ENCODE data around the gene UBL7. TPM values are rescaled to one million over a fixed set of nuclear protein-coding genes. Genes with fewer than 3 reads are reported as not detected.

UBL7 gene
- total and polyA plus RNA-seq, 2 donors (not counting 1 experiment from before 2014, with no cell fraction given), result 44.4 to 73.9 TPM

DNA sequence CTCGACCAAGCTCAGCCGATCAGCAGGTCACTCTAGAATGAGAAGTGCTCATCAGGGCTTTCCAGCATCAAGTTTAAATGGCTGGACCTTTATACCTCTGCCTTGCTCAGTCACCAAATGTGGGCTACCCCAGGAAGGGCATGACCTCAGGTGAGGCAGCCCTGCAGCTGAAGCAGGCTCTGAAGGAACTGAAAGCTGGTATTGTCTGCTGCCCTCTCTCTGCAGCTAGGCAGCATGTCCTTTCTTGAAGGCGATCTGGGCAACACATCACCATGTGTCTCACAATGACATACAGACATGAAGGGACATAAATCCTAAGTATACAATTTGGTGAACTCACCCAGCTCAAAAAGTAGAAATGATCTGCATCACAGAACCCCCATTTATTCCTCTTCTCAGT is 41.3 kb upstream of the UBL7 start:
- Histone ChIP-seq H3K4me1 (ENCODE audit: control insufficient read depth in 2 of 2, insufficient read depth in 2 of 2, low read length in 2 of 2) (no peaks in the 10 kb centered on the region), H3K4me2 (replicated peaks; ENCODE audit: low read depth, low read length, poor library complexity, severe bottlenecking) (no peak overlapping the region), H2AFZ (ENCODE audit: insufficient read depth, low read depth, low read length, poor library complexity, severe bottlenecking) (no peak overlapping the region), H3K79me2 (ENCODE audit: control insufficient read depth, insufficient read depth, low read length) (no peaks in the 10 kb centered on the region), H3K4me3 (ENCODE audit: control extremely low read depth in 1 of 5, extremely low read depth in 1 of 5, insufficient read depth in 1 of 5, low read depth in 2 of 5, low read length in 4 of 5) (no peak overlapping the region), H3K27me3 (replicated peaks in 1 of 4; ENCODE audit: control extremely low read depth in 1 of 4, control insufficient read depth in 3 of 4, insufficient read depth in 4 of 4, low read length in 3 of 4) (no peaks in the 10 kb centered on the region), H4K20me1 (ENCODE audit: control insufficient read depth, insufficient read depth, low read length, poor library complexity, severe bottlenecking) (no peaks in the 10 kb centered on the region), H3K9ac (ENCODE audit: low read length) (no peak overlapping the region), H3K9me3 (ENCODE audit: control extremely low read depth in 1 of 3, control insufficient read depth in 2 of 3, insufficient read depth in 1 of 3, low read length in 2 of 3) (no peaks in the 10 kb centered on the region), H3K27ac (ENCODE audit: low read length in 2 of 2) (no peak overlapping the region), H3K36me3 (replicated peaks in 1 of 2; ENCODE audit: control extremely low read depth in 1 of 2, control insufficient read depth in 1 of 2, extremely low read depth in 1 of 2, insufficient read depth in 2 of 2, low read length in 1 of 2) (peaks cover 0 to 8% of the 10 kb centered on the region in 2 experiments)
- CTCF ChIA-PET, result interaction anchor here (0.6 to 1.6 kb wide), 2 partner anchors 55 to 528 kb away, joined by 3 read pairs; no protein-coding TSS in a partner anchor
- intact Hi-C loops (cut with micrococcal nuclease), result no loop called here
- TF ChIP-seq EZH2 (IDR thresholded peaks at IDR 0.05; ENCODE audit: borderline replicate concordance, insufficient read depth, low read depth, low read length, poor library complexity, severe bottlenecking), result no peak
- TF ChIP-seq, protein P1, sequence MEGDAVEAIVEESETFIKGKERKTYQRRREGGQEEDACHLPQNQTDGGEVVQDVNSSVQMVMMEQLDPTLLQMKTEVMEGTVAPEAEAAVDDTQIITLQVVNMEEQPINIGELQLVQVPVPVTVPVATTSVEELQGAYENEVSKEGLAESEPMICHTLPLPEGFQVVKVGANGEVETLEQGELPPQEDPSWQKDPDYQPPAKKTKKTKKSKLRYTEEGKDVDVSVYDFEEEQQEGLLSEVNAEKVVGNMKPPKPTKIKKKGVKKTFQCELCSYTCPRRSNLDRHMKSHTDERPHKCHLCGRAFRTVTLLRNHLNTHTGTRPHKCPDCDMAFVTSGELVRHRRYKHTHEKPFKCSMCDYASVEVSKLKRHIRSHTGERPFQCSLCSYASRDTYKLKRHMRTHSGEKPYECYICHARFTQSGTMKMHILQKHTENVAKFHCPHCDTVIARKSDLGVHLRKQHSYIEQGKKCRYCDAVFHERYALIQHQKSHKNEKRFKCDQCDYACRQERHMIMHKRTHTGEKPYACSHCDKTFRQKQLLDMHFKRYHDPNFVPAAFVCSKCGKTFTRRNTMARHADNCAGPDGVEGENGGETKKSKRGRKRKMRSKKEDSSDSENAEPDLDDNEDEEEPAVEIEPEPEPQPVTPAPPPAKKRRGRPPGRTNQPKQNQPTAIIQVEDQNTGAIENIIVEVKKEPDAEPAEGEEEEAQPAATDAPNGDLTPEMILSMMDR (IDR thresholded peaks at IDR 0.05), result no peak
- no peaks in the 10 kb centered on the region for H3K9me3 Mint-ChIP-seq (ENCODE audit: insufficient read depth)
- no peaks in the 10 kb centered on the region for H3K4me1 Mint-ChIP-seq
- POLR2A ChIA-PET, result no interaction called here
- no peak overlapping the region for H3K4me3 Mint-ChIP-seq
- WGBS (ENCODE audit: insufficient coverage), result 73% methylated on average over 3 of the region's 3 CpGs
- no peak overlapping the region for H3K27ac Mint-ChIP-seq
- no peaks in the 10 kb centered on the region for H3K27me3 Mint-ChIP-seq
- ATAC-seq (ENCODE audit: low read depth) (no peak), DNase-seq (no peak)

DNA sequence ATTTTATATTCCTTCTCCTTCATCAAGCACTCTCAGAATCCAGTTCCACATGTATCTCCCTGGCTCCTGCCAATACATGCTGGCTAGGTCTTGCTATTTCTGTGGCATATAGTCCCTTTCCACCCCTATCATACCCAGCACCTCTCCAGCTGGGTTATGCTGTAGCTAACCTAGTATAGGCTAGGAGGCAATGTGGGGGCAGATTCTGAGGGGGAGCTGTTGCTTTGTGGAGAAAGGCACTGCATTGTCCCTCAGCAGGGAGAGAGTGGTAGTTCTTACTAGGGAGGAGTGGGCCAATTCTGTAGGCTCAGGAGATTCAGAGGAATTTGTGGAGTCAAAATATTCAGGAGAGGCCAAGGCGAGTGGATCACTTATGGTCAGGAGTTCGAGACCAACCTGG is 39.4 kb upstream of the UBL7 start:
- Histone ChIP-seq H3K4me1 (ENCODE audit: control insufficient read depth in 2 of 2, insufficient read depth in 2 of 2, low read length in 2 of 2) (no peaks in the 10 kb centered on the region), H3K4me3 (ENCODE audit: control extremely low read depth in 1 of 5, extremely low read depth in 1 of 5, insufficient read depth in 1 of 5, low read depth in 2 of 5, low read length in 4 of 5) (no peak overlapping the region), H3K9ac (ENCODE audit: low read length) (no peak overlapping the region), H3K9me3 (ENCODE audit: control extremely low read depth in 1 of 3, control insufficient read depth in 2 of 3, insufficient read depth in 1 of 3, low read length in 2 of 3) (no peaks in the 10 kb centered on the region), H3K27ac (ENCODE audit: low read length in 2 of 2) (no peak overlapping the region), H3K4me2 (replicated peaks; ENCODE audit: low read depth, low read length, poor library complexity, severe bottlenecking) (no peak overlapping the region), H4K20me1 (ENCODE audit: control insufficient read depth, insufficient read depth, low read length, poor library complexity, severe bottlenecking) (no peaks in the 10 kb centered on the region), H3K36me3 (replicated peaks in 1 of 2; ENCODE audit: control extremely low read depth in 1 of 2, control insufficient read depth in 1 of 2, extremely low read depth in 1 of 2, insufficient read depth in 2 of 2, low read length in 1 of 2) (peaks cover 0 to 3% of the 10 kb centered on the region in 2 experiments), H2AFZ (ENCODE audit: insufficient read depth, low read depth, low read length, poor library complexity, severe bottlenecking) (no peak overlapping the region), H3K27me3 (replicated peaks in 1 of 4; ENCODE audit: control extremely low read depth in 1 of 4, control insufficient read depth in 3 of 4, insufficient read depth in 4 of 4, low read length in 3 of 4) (no peaks in the 10 kb centered on the region), H3K79me2 (ENCODE audit: control insufficient read depth, insufficient read depth, low read length) (no peaks in the 10 kb centered on the region)
- ChIA-PET POLR2A (no interaction called here), CTCF (interaction anchor here (1.0 kb wide), 1 partner anchor 125 kb away, joined by 3 read pairs; no protein-coding TSS in a partner anchor)
- ATAC-seq (ENCODE audit: low read depth) (no peak), DNase-seq (no peak)
- intact Hi-C loops (cut with micrococcal nuclease), result no loop called here
- TF ChIP-seq EZH2 (IDR thresholded peaks at IDR 0.05; ENCODE audit: borderline replicate concordance, insufficient read depth, low read depth, low read length, poor library complexity, severe bottlenecking), result no peak
- TF ChIP-seq, protein P1 (IDR thresholded peaks at IDR 0.05), result no peak
- Mint-ChIP-seq H3K4me3 (no peak overlapping the region), H3K9me3 (ENCODE audit: insufficient read depth) (no peaks in the 10 kb centered on the region), H3K27ac (no peak overlapping the region), H3K4me1 (no peaks in the 10 kb centered on the region), H3K27me3 (no peaks in the 10 kb centered on the region)
- WGBS (ENCODE audit: insufficient coverage), result 100% methylated on average over 1 of the region's 2 CpGs

Data from B cell (primary cell).